K562 (cell line): ENCODE measurements around the gene TAF15. TPM values are rescaled to one million over a fixed set of nuclear protein-coding genes. Genes with fewer than 3 reads are reported as not detected.

Source experiments
- ATAC-seq: fragments of 200-7000 bp; cut with Tn5 transposase; 3 replicates; pipeline ENCODE4 v1.9.1; 2020; ENCODE audit warnings: moderate library complexity
- BruUV-seq: library from RNA; stranded (reverse); fragments of 400-500 nt; replicated peaks from 2 replicates; lab custom pipeline; 2021; lab: Mats Ljungman, UMichigan
- CTCF ChIA-PET: fragments of 300-600 bp; formaldehyde crosslinking; extraction: SDS; loops from one replicate; lab custom pipeline; 2021; ENCODE audit warnings: low intra/inter-chr PET ratio; lab: Yijun Ruan, JAX
- POLR2A ChIA-PET: fragments of 300-600, 350-650 bp; sonication (Branson Sonifier 250); formaldehyde crosslinking; extraction: SDS; loops from one replicate; lab custom pipeline; 2021; ENCODE audit warnings: antibody characterized with exemption, inconsistent platforms; lab: Yijun Ruan, JAX
- DNase-seq, 4 experiments: peaks; one replicate each; pipeline versions ENCODE4 v3.0.0 to v3.0.0-alpha.2; 2011 to 2018; ENCODE audit warnings: low spot score in 3 of 4, mixed read lengths in 3 of 4; ENCODE audit errors: extremely low read depth in 1 of 4
- FAIRE-seq: peaks from 2 replicates; lab custom pipeline; 2011; peaks lifted over from hg19 to GRCh38; lab: Jason Lieb, UNC
- H2AFZ ChIP-seq: 2 replicates; pipeline ENCODE4 v1.6.0; 2011; ENCODE audit warnings: low read depth, low read length, control low read depth, inconsistent platforms
- H3K27ac ChIP-seq: fragments of 200-600 bp; 3 replicates; pipeline ENCODE4 v1.8.0; 2011; ENCODE audit warnings: low read depth, mild to moderate bottlenecking, control low read depth, inconsistent platforms, low read length, moderate library complexity, mixed read lengths; ENCODE audit errors: extremely low read depth
- H3K27me3 ChIP-seq, 2 experiments: fragments of 300-600 bp in 1 of 2; 2 replicates in 1 of 2; 3 replicates in 1 of 2; pipeline versions ENCODE4 v1.6.0 to v1.8.0; 2011; ENCODE audit warnings: inconsistent platforms in 2 of 2, low read length in 2 of 2, mild to moderate bottlenecking in 1 of 2, mixed read lengths in 1 of 2, moderate library complexity in 1 of 2; ENCODE audit not compliant: control insufficient read depth in 2 of 2, insufficient read depth in 2 of 2
- H3K36me3 ChIP-seq: fragments of 300-600 bp; 3 replicates; pipeline ENCODE4 v1.8.0; 2011; ENCODE audit warnings: mild to moderate bottlenecking, low read length, inconsistent platforms; ENCODE audit not compliant: control insufficient read depth, insufficient read depth
- H3K4me1 ChIP-seq, 2 experiments: fragments of 200-600 bp in 1 of 2; replicated peaks in 1 of 2; 2 replicates in 1 of 2; 3 replicates in 1 of 2; pipeline versions ENCODE4 v1.5.1 to v1.8.0; 2011; ENCODE audit warnings: inconsistent platforms in 2 of 2, low read length in 2 of 2, mild to moderate bottlenecking in 1 of 2, mixed read lengths in 1 of 2, moderate library complexity in 1 of 2; ENCODE audit not compliant: control insufficient read depth in 2 of 2, insufficient read depth in 2 of 2
- H3K4me2 ChIP-seq: 2 replicates; pipeline ENCODE4 v1.6.1; 2011; ENCODE audit warnings: low read length, control low read depth, inconsistent platforms, mixed read lengths; ENCODE audit not compliant: insufficient read depth
- H3K4me3 ChIP-seq: fragments of 200-600 bp; sonication (generic), shearing (Covaris generic); 2 replicates; pipeline ENCODE4 v1.5.1; 2016; ENCODE audit warnings: control low read depth, inconsistent platforms
- H3K79me2 ChIP-seq: fragments of 200-600 bp; 3 replicates; pipeline ENCODE4 v1.8.0; 2011; ENCODE audit warnings: low read length, inconsistent platforms; ENCODE audit not compliant: control insufficient read depth, insufficient read depth
- H3K9ac ChIP-seq, 2 experiments: 2 replicates each; pipeline versions ENCODE4 v1.6.0 to v1.6.1; 2011; ENCODE audit warnings: low read depth in 2 of 2, low read length in 2 of 2, control low read depth in 1 of 2, inconsistent platforms in 1 of 2, mild to moderate bottlenecking in 1 of 2, mixed read lengths in 1 of 2; ENCODE audit not compliant: insufficient read depth in 1 of 2
- H3K9me1 ChIP-seq: one replicate; pipeline ENCODE4 v1.6.0; 2011; ENCODE audit warnings: inconsistent platforms, mild to moderate bottlenecking, low read length, moderate library complexity; ENCODE audit not compliant: control insufficient read depth, insufficient read depth
- H3K9me3 ChIP-seq: replicated peaks from 2 replicates; pipeline ENCODE4 v1.5.1; 2011; ENCODE audit warnings: low read depth, low read length, inconsistent platforms; ENCODE audit not compliant: control insufficient read depth, insufficient read depth
- H4K20me1 ChIP-seq: replicated peaks from 2 replicates; pipeline ENCODE4 v1.6.1; 2011; ENCODE audit warnings: low read length, inconsistent platforms, mixed read lengths; ENCODE audit not compliant: control insufficient read depth, insufficient read depth
- FOSL1 ChIP-seq: fragments of 200-800 bp; sonication (Bioruptor generic); conservative IDR thresholded peaks from 2 replicates; pipeline ENCODE4 v1.6.1; 2016; ENCODE audit warnings: missing genetic modification characterization, missing compliant biosample characterization
- HDAC6 ChIP-seq: IDR thresholded peaks from 2 replicates; pipeline ENCODE4 v1.6.1; 2012; ENCODE audit warnings: low read depth, mild to moderate bottlenecking, control low read depth, inconsistent platforms, low read length, moderate library complexity
- KLF13 ChIP-seq: fragments of 450-650 bp; IDR thresholded peaks from 2 replicates; pipeline ENCODE4 v1.6.1; 2016; ENCODE audit warnings: missing genetic modification characterization, low read depth, mild to moderate bottlenecking, missing compliant biosample characterization, moderate library complexity, borderline replicate concordance
- SRSF7 ChIP-seq: fragments of 200-400 bp; formaldehyde crosslinking; optimal IDR thresholded peaks from 2 replicates; pipeline ENCODE3; 2017; ENCODE audit warnings: mild to moderate bottlenecking, low read depth, low read length
- THRAP3 ChIP-seq: fragments of 450-650 bp; IDR thresholded peaks from 2 replicates; pipeline ENCODE4 v1.6.1; 2016; ENCODE audit warnings: mild to moderate bottlenecking, inconsistent platforms, borderline replicate concordance
- ZBTB26 ChIP-seq: fragments of 450-650 bp; formaldehyde crosslinking; IDR thresholded peaks from 2 replicates; pipeline ENCODE4 v1.4.0; 2022; ENCODE audit warnings: missing genetic modification characterization
- ZBTB40 ChIP-seq, 2 experiments: fragments of 450-650 bp in 1 of 2; sonication (generic) in 1 of 2; formaldehyde crosslinking in 1 of 2; IDR thresholded peaks; 2 replicates each; pipeline versions ENCODE4 v1.7.1 to v1.9.0; 2016 to 2022; ENCODE audit warnings: inconsistent platforms in 1 of 2, mild to moderate bottlenecking in 1 of 2, missing genetic modification reagents in 1 of 2
- ZNF511 ChIP-seq: sonication (generic); formaldehyde crosslinking; IDR thresholded peaks from 2 replicates; pipeline ENCODE4 v1.8.0; 2022; ENCODE audit warnings: mild to moderate bottlenecking, missing genetic modification reagents
- ZNF644 ChIP-seq: fragments of 200-800 bp; sonication (Bioruptor generic); IDR thresholded peaks from 2 replicates; pipeline ENCODE4 v1.6.1; 2016; ENCODE audit warnings: low read depth, missing genetic modification characterization, missing compliant biosample characterization
- WGBS: fragments of 100-300 bp; shearing (Covaris generic); methylation state at CpG from one replicate; pipeline ENCODE4 v1.1.6; 2016; ENCODE audit warnings: low coverage, mixed read lengths; ENCODE audit not compliant: insufficient coverage; ENCODE audit errors: missing lambda C conversion rate; 5-methylcytosine and 5-hydroxymethylcytosine counted together
- in situ Hi-C: fragments of 300-500 bp; cut with MboI; formaldehyde crosslinking; loops from 4 replicates; pipeline ENCODE4 v1.15.0; 2018; ENCODE audit warnings: inconsistent platforms, mixed read lengths
- intact Hi-C: fragments of 100-400 bp; cut with micrococcal nuclease; formaldehyde crosslinking; loops from 2 replicates; pipeline ENCODE4 v1.14.2; 2022
- polyA plus RNA-seq, 8 experiments: library from polyadenylated mRNA; depleted of rRNA in 4 of 8; stranded (reverse) in 5 of 8; unstranded in 3 of 8; fragments of >200 nt; fragmentation: Nextera tagmentation in 2 of 8; fragmentation: Illumina TruSeq in 1 of 8; extraction: Ambion mirVana in 2 of 8; extraction: Trizol in 1 of 8; gene quantifications; 2 replicates each; pipeline versions ENCODE4 v1.2.1 to v1.2.3, GENCODE V29; 2011 to 2014; ENCODE audit warnings: inconsistent platforms in 1 of 8, missing spikeins in 1 of 8
- total RNA-seq, 7 experiments: library from RNA; depleted of rRNA in 6 of 7; stranded (reverse); fragments of >200 nt in 6 of 7; fragmentation: Illumina TruSeq in 2 of 7; extraction: Trizol in 2 of 7; gene quantifications; 2 replicates each; pipeline versions ENCODE4 v1.2.1 to v1.2.3, GENCODE V29; 2011 to 2021; ENCODE audit warnings: low replicate concordance in 1 of 7

The TAF15 gene
- total and polyA plus RNA-seq, 9 of the 15 experiments (the other 6 are each of a cell fraction or from before 2014, with no cell fraction given) = 4.1 to 272 (median 56.8) TPM

GRCh38 chr17:35773129-35773528 is 36.2 kb upstream of the TAF15 start:
- no peaks in the 10 kb centered on the region for H3K9me1 ChIP-seq
- H3K4me3 ChIP-seq = no peak overlapping the region
- H3K36me3 ChIP-seq = no peaks in the 10 kb centered on the region
- ATAC-seq = peak; percentile 23; the same call in 1 of the 3 replicates
- no TSS peak for BruUV-seq
- H3K4me1 ChIP-seq = peaks cover 0 to 10% of the 10 kb centered on the region in 2 experiments; a peak in 2 of 5 replicates
- FAIRE-seq = no peak
- ChIA-PET POLR2A (interaction anchor here (1.0 to 1.2 kb wide), 2 partner anchors 9 to 37 kb away, joined by 3 read pairs; no protein-coding TSS in a partner anchor), CTCF (interaction anchor here (0.7 kb wide), 1 partner anchor 9 kb away, joined by 3 read pairs; no protein-coding TSS in a partner anchor)
- no peak overlapping the region for H3K27ac ChIP-seq
- WGBS = 16% methylated on average over 20 of the region's 20 CpGs
- H2AFZ ChIP-seq = no peak overlapping the region
- H3K79me2 ChIP-seq = no peaks in the 10 kb centered on the region
- no peaks in the 10 kb centered on the region for H3K9me3 ChIP-seq
- in situ Hi-C loops = no loop called here
- intact Hi-C loops = no loop called here
- DNase-seq = no peak
- peaks cover 51 to 72% of the 10 kb centered on the region in 2 experiments for H3K27me3 ChIP-seq
- H3K9ac ChIP-seq = peak overlapping the region in 1 of 2 experiments; percentile 58; a peak in 2 of 4 replicates
- no peak overlapping the region for H3K4me2 ChIP-seq
- H4K20me1 ChIP-seq = no peaks in the 10 kb centered on the region; the same call in 1 of the 2 replicates
- no peak for TF ChIP-seq HDAC6
- no peak for TF ChIP-seq THRAP3
- no peak for TF ChIP-seq ZNF644
- no peak for TF ChIP-seq KLF13 (tag)
- no peak for TF ChIP-seq SRSF7
- no peak for TF ChIP-seq ZNF511 (CRISPR knock-in tag)
- no peak for TF ChIP-seq ZBTB40 (IDR thresholded peaks at IDR 0.05)
- TF ChIP-seq ZBTB40 (CRISPR knock-in tag; IDR thresholded peaks at IDR 0.05) = no peak
- no peak for TF ChIP-seq FOSL1
- no peak for TF ChIP-seq ZBTB26 (CRISPR knock-in tag)
